CD4-positive, alpha-beta T cell (primary cell): ENCODE data around the gene PPP1R27. TPM values are rescaled to one million over a fixed set of nuclear protein-coding genes. Genes with fewer than 3 reads are reported as not detected.

Source experiments
- ATAC-seq: fragments of 200-7000 bp; cut with Tn5 transposase; one replicate; pipeline ENCODE4 v1.10.0; 2022; ENCODE audit warnings: mild to moderate bottlenecking; ENCODE audit not compliant: poor library complexity
- CTCF ChIA-PET: fragments of 350-600 bp; sonication (Branson Sonifier 250); formaldehyde crosslinking; loops from one replicate; lab custom pipeline; 2021; ENCODE audit warnings: antibody characterized with exemption, inconsistent platforms; lab: Charles Lee
- POLR2A ChIA-PET: fragments of 350-600 bp; sonication (Branson Sonifier 250); formaldehyde crosslinking; loops from one replicate; lab custom pipeline; 2021; ENCODE audit warnings: antibody characterized with exemption, inconsistent platforms; lab: Charles Lee
- DNase-seq, 14 experiments: peaks; one replicate each; pipeline ENCODE4 v3.0.0-alpha.2; 2013 to 2020; ENCODE audit warnings: mixed read lengths in 2 of 14
- H3K27ac ChIP-seq, 2 donors: one replicate each; pipeline versions ENCODE4 v1.5.1 to v1.7.0; 2013; ENCODE audit warnings: low read length in 2 of 2, low read depth in 1 of 2, mild to moderate bottlenecking in 1 of 2
- H3K27me3 ChIP-seq, 2 experiments: 1 replicate in 1 of 2; 2 replicates in 1 of 2; pipeline versions ENCODE4 v1.6.1 to v1.7.0; 2013; ENCODE audit warnings: low read length in 2 of 2, control low read depth in 1 of 2, mild to moderate bottlenecking in 1 of 2, moderate library complexity in 1 of 2; ENCODE audit not compliant: insufficient read depth in 2 of 2, control insufficient read depth in 1 of 2
- H3K36me3 ChIP-seq: one replicate; pipeline ENCODE4 v1.6.1; 2013; ENCODE audit warnings: low read length, control low read depth; ENCODE audit not compliant: insufficient read depth
- H3K4me1 ChIP-seq: one replicate; pipeline ENCODE4 v1.6.1; 2013; ENCODE audit warnings: low read length, control low read depth; ENCODE audit not compliant: insufficient read depth
- H3K4me3 ChIP-seq: one replicate; pipeline ENCODE4 v1.5.1; 2013; ENCODE audit warnings: mild to moderate bottlenecking, low read length, moderate library complexity
- H3K9me3 ChIP-seq, 2 experiments: 1 replicate in 1 of 2; 2 replicates in 1 of 2; pipeline versions ENCODE4 v1.6.1 to v1.7.0; 2013; ENCODE audit warnings: low read length in 2 of 2, mild to moderate bottlenecking in 2 of 2, control low read depth in 1 of 2, moderate library complexity in 1 of 2; ENCODE audit not compliant: control insufficient read depth in 1 of 2, insufficient read depth in 1 of 2
- H3K27ac Mint-ChIP-seq: one replicate; pipeline ENCODE4 v1.8.0; 2020; ENCODE audit warnings: mixed read lengths
- H3K27me3 Mint-ChIP-seq: one replicate; pipeline ENCODE4 v1.8.0; 2021; ENCODE audit warnings: mixed read lengths
- H3K36me3 Mint-ChIP-seq: one replicate; pipeline ENCODE4 v1.8.0; 2021; ENCODE audit warnings: low read depth, mixed read lengths
- H3K4me1 Mint-ChIP-seq: one replicate; pipeline ENCODE4 v1.8.0; 2021; ENCODE audit warnings: low read depth, mixed read lengths
- H3K4me3 Mint-ChIP-seq: one replicate; pipeline ENCODE4 v1.8.0; 2020; ENCODE audit warnings: mild to moderate bottlenecking, mixed read lengths
- H3K9me3 Mint-ChIP-seq: one replicate; pipeline ENCODE4 v1.8.0; 2020; ENCODE audit warnings: mixed read lengths
- intact Hi-C, 2 experiments: fragments of 100-400 bp; cut with DNase I in 1 of 2; cut with micrococcal nuclease in 1 of 2; formaldehyde crosslinking; loops; one replicate each; pipeline versions ENCODE4 v1.15.1 to v1.9.0; 2023 to 2025; cut with DNase I, micrococcal nuclease
- total RNA-seq, 174 experiments: library from RNA in 2 of 174; stranded (reverse) in 2 of 174; gene quantifications; one replicate each; pipeline ENCODE4 v1.2.3 and lab custom pipeline; 2021 to 2026
- TF ChIP-seq, protein P1 (sequence below): fragments of 200-600 bp; IDR thresholded peaks from one replicate; pipeline ENCODE4 v1.8.0; 2022; ENCODE audit warnings: antibody characterized with exemption, mild to moderate bottlenecking

PPP1R27 gene
- total RNA-seq, 2 experiments from 2014 or later = not detected

- Histone ChIP-seq H3K27ac (no peak overlapping the region), H3K36me3 (peaks cover 52% of the 10 kb centered on the region)
- H3K27ac Mint-ChIP-seq = no peak overlapping the region
Observed at GRCh38 chr17:81843713-81844326, 9.0 kb upstream of the PPP1R27 start.

DNA sequence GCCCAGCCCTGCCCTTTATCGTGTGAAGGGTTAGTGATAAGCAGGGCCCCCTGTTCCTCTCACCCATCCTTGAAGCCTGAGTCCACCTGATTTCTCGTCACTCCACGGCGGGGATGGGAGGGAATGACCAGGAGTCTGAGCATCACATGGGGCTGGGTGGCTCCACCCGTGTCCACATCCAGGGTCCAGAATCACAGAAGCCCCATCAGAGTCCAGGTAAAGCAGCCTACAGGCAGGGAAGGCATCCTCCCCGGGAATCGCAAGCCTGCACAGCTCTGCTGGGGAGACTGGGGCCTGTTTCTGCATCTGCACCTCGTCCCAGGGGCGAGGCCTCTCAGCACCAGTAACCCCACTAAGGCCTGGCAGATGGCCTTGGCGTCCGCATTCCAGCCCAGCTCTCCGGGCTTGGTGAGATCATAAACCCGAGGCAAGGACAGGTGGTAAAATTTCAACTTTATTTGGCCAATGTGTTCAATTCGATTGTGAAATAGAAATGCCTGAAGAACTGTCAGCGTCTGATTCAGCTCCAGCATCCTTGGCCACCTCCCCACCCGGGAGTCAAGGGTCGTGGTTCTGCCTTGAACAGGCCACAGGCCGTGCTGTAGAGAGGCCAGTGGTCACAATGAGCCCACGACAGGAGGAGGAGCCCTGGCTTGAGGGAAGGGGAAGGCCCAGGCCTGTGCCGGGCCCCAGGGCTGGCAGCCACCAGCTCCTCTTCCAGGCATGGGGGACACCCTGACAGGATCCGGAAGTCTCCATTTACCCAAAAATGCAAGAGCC lies 8.1 kb upstream of the PPP1R27 start:
- no peak overlapping the region for H3K4me3 Mint-ChIP-seq
- Histone ChIP-seq H3K9me3 (peaks cover 0 to 16% of the 10 kb centered on the region in 2 experiments), H3K27ac (no peak overlapping the region), H3K4me1 (no peaks in the 10 kb centered on the region), H3K36me3 (peaks cover 49% of the 10 kb centered on the region), H3K27me3 (no peaks in the 10 kb centered on the region), H3K4me3 (no peak overlapping the region)
- ChIA-PET POLR2A (interaction anchor here (1.3 kb wide), 1 partner anchor 10 kb away, joined by 3 read pairs; the partner anchor contains the start of gene MCRIP1), CTCF (interaction anchor here (0.6 kb wide), 1 partner anchor 294 kb away, joined by 3 read pairs; no protein-coding TSS in a partner anchor)
- H3K27ac Mint-ChIP-seq = no peak overlapping the region
- TF ChIP-seq, protein P1, sequence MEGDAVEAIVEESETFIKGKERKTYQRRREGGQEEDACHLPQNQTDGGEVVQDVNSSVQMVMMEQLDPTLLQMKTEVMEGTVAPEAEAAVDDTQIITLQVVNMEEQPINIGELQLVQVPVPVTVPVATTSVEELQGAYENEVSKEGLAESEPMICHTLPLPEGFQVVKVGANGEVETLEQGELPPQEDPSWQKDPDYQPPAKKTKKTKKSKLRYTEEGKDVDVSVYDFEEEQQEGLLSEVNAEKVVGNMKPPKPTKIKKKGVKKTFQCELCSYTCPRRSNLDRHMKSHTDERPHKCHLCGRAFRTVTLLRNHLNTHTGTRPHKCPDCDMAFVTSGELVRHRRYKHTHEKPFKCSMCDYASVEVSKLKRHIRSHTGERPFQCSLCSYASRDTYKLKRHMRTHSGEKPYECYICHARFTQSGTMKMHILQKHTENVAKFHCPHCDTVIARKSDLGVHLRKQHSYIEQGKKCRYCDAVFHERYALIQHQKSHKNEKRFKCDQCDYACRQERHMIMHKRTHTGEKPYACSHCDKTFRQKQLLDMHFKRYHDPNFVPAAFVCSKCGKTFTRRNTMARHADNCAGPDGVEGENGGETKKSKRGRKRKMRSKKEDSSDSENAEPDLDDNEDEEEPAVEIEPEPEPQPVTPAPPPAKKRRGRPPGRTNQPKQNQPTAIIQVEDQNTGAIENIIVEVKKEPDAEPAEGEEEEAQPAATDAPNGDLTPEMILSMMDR = no peak
- H3K36me3 Mint-ChIP-seq = peaks cover 29% of the 10 kb centered on the region
- H3K4me1 Mint-ChIP-seq = no peaks in the 10 kb centered on the region
- no peaks in the 10 kb centered on the region for H3K9me3 Mint-ChIP-seq
- ATAC-seq = no peak
- intact Hi-C loops = no loop called here
- DNase-seq = no peak
- H3K27me3 Mint-ChIP-seq = no peaks in the 10 kb centered on the region

More at GRCh38 chr17:81843713-81844326, 9.0 kb upstream of the PPP1R27 start:
- Mint-ChIP-seq H3K4me1 (no peaks in the 10 kb centered on the region), H3K27me3 (no peaks in the 10 kb centered on the region), H3K9me3 (no peaks in the 10 kb centered on the region), H3K4me3 (no peak overlapping the region), H3K36me3 (peaks cover 29% of the 10 kb centered on the region)
- POLR2A ChIA-PET = interaction anchor here (0.6 kb wide), 1 partner anchor 10 kb away, joined by 3 read pairs; no protein-coding TSS in a partner anchor
- TF ChIP-seq, protein P1 = no peak
- DNase-seq (no peak), ATAC-seq (no peak)
- H3K9me3 ChIP-seq = peaks cover 0 to 16% of the 10 kb centered on the region in 2 experiments
- CTCF ChIA-PET = no interaction called here
- no peaks in the 10 kb centered on the region for H3K4me1 ChIP-seq
- intact Hi-C loops = no loop called here
- H3K27me3 ChIP-seq = no peaks in the 10 kb centered on the region
- H3K4me3 ChIP-seq = no peak overlapping the region

- Histone ChIP-seq H3K36me3 (peaks cover 47% of the 10 kb centered on the region), H3K27ac (no peak overlapping the region), H3K9me3 (peaks cover 0 to 16% of the 10 kb centered on the region in 2 experiments), H3K4me1 (no peaks in the 10 kb centered on the region), H3K27me3 (no peaks in the 10 kb centered on the region), H3K4me3 (no peak overlapping the region)
- H3K4me3 Mint-ChIP-seq = no peak overlapping the region
- H3K27ac Mint-ChIP-seq = no peak overlapping the region
- intact Hi-C loops = no loop called here
- CTCF ChIA-PET = interaction anchor here (0.6 kb wide), 1 partner anchor 294 kb away, joined by 3 read pairs; no protein-coding TSS in a partner anchor
- ATAC-seq = no peak
- no peaks in the 10 kb centered on the region for H3K9me3 Mint-ChIP-seq
- no peaks in the 10 kb centered on the region for H3K27me3 Mint-ChIP-seq
- DNase-seq = no peak
- POLR2A ChIA-PET = interaction anchor here (1.0 to 1.3 kb wide), 2 partner anchors 9 to 25 kb away, joined by 3 read pairs; partner anchors contain the start of gene MCRIP1
- H3K4me1 Mint-ChIP-seq = no peaks in the 10 kb centered on the region
- H3K36me3 Mint-ChIP-seq = peaks cover 28% of the 10 kb centered on the region
- TF ChIP-seq, protein P1 = no peak
Observed at GRCh38 chr17:81842378-81842724, 7.5 kb upstream of the PPP1R27 start.
